ENCODE data around the gene ZNF85. TPM values are rescaled to one million over a fixed set of nuclear protein-coding genes. Genes with fewer than 3 reads are reported as not detected.
A peak's percentile ranks its signal among the peaks of the same experiment; 100 is the strongest.
"Not testable (repeated sequence)": the region's sequence is repeated elsewhere in the genome, so short reads cannot be mapped to it uniquely, and the experiment has no call there.

The ZNF85 gene
- polyA plus RNA-seq (2012; ENCODE audit: low read depth, missing spikeins), result 10.9 TPM

- TF ChIP-seq POLR2AphosphoS5 (IDR thresholded peaks at IDR 0.05; ENCODE audit: low read depth, low read length) (no peak), SPI1 (IDR thresholded peaks at IDR 0.05; ENCODE audit: low read depth, low read length) (peak; percentile 92), TAF1 (IDR thresholded peaks at IDR 0.05; ENCODE audit: low read depth, low read length) (peak; percentile 46; the same call in 1 of the 2 replicates)
- FAIRE-seq (peak; percentile 92), DNase-seq (ENCODE audit: insufficient read length, low spot score) (peak; percentile 57)
Measured at GRCh38 chr19:20923077-20923871, at the start of gene ZNF85. ZNF85 (plus strand) TSS chr19:20923251; CDS start chr19:20923401, 150 bp downstream.

- FAIRE-seq (no peak), DNase-seq (ENCODE audit: insufficient read length, low spot score) (no peak)
- no peak for TF ChIP-seq SPI1 (IDR thresholded peaks at IDR 0.05; ENCODE audit: low read depth, low read length)
- TF ChIP-seq TAF1 (IDR thresholded peaks at IDR 0.05; ENCODE audit: low read depth, low read length), result no peak
- no peak for TF ChIP-seq POLR2A (IDR thresholded peaks at IDR 0.05; ENCODE audit: low read depth, low read length)
- TF ChIP-seq PAX5 (IDR thresholded peaks at IDR 0.05; ENCODE audit: insufficient read depth, low read length, severe bottlenecking), result no peak
- no peak for TF ChIP-seq POLR2AphosphoS5 (IDR thresholded peaks at IDR 0.05; ENCODE audit: low read depth, low read length)
- TF ChIP-seq POU2F2 (IDR thresholded peaks at IDR 0.05; ENCODE audit: low read depth, low read length), result no peak
Measured at GRCh38 chr19:20879501-20879900, 43.5 kb upstream of the ZNF85 start.

- no peak for DNase-seq (ENCODE audit: insufficient read length, low spot score)
- FAIRE-seq, result no peak
- TF ChIP-seq TAF1 (IDR thresholded peaks at IDR 0.05; ENCODE audit: low read depth, low read length) (no peak), POU2F2 (IDR thresholded peaks at IDR 0.05; ENCODE audit: low read depth, low read length) (no peak), POLR2A (IDR thresholded peaks at IDR 0.05; ENCODE audit: low read depth, low read length) (no peak), SPI1 (IDR thresholded peaks at IDR 0.05; ENCODE audit: low read depth, low read length) (no peak), PAX5 (IDR thresholded peaks at IDR 0.05; ENCODE audit: insufficient read depth, low read length, severe bottlenecking) (no peak), POLR2AphosphoS5 (IDR thresholded peaks at IDR 0.05; ENCODE audit: low read depth, low read length) (no peak)
Measured at GRCh38 chr19:20912973-20913372, 10.1 kb upstream of the ZNF85 start.

GRCh38 chr19:20925481-20925880 lies 2.4 kb downstream of the ZNF85 start:
- FAIRE-seq, result no peak
- TF ChIP-seq TAF1 (IDR thresholded peaks at IDR 0.05; ENCODE audit: low read depth, low read length) (no peak), POLR2AphosphoS5 (IDR thresholded peaks at IDR 0.05; ENCODE audit: low read depth, low read length) (no peak), POU2F2 (IDR thresholded peaks at IDR 0.05; ENCODE audit: low read depth, low read length) (no peak), POLR2A (IDR thresholded peaks at IDR 0.05; ENCODE audit: low read depth, low read length) (no peak), SPI1 (IDR thresholded peaks at IDR 0.05; ENCODE audit: low read depth, low read length) (no peak), PAX5 (IDR thresholded peaks at IDR 0.05; ENCODE audit: insufficient read depth, low read length, severe bottlenecking) (no peak)
- no peak for DNase-seq (ENCODE audit: insufficient read length, low spot score)

- no peak for FAIRE-seq
- DNase-seq (ENCODE audit: insufficient read length, low spot score), result no peak
- TF ChIP-seq TAF1 (IDR thresholded peaks at IDR 0.05; ENCODE audit: low read depth, low read length), result no peak
- TF ChIP-seq PAX5 (IDR thresholded peaks at IDR 0.05; ENCODE audit: insufficient read depth, low read length, severe bottlenecking), result no peak
- TF ChIP-seq POLR2A (IDR thresholded peaks at IDR 0.05; ENCODE audit: low read depth, low read length), result no peak
Measured at GRCh38 chr19:20926796-20927195, 3.7 kb downstream of the ZNF85 start.

GRCh38 chr19:20928371-20928770 lies 5.3 kb downstream of the ZNF85 start:
- no peak for FAIRE-seq
- no peak for TF ChIP-seq POLR2A (IDR thresholded peaks at IDR 0.05; ENCODE audit: low read depth, low read length)
- TF ChIP-seq POU2F2 (IDR thresholded peaks at IDR 0.05; ENCODE audit: low read depth, low read length), result no peak
- TF ChIP-seq PAX5 (IDR thresholded peaks at IDR 0.05; ENCODE audit: insufficient read depth, low read length, severe bottlenecking), result no peak
- no peak for TF ChIP-seq SPI1 (IDR thresholded peaks at IDR 0.05; ENCODE audit: low read depth, low read length)
- TF ChIP-seq POLR2AphosphoS5 (IDR thresholded peaks at IDR 0.05; ENCODE audit: low read depth, low read length), result no peak
- TF ChIP-seq TAF1 (IDR thresholded peaks at IDR 0.05; ENCODE audit: low read depth, low read length), result no peak
- no peak for DNase-seq (ENCODE audit: insufficient read length, low spot score)

- not testable (repeated sequence) for DNase-seq (ENCODE audit: insufficient read length, low spot score); FAIRE-seq
Measured at GRCh38 chr19:20936322-20936947, 13.4 kb downstream of the ZNF85 start.

- not testable (repeated sequence) for DNase-seq (ENCODE audit: insufficient read length, low spot score); FAIRE-seq
Measured at GRCh38 chr19:20952561-20953095, 29.6 kb downstream of the ZNF85 start.

GRCh38 chr19:20964798-20965197 lies 41.7 kb downstream of the ZNF85 start:
- FAIRE-seq (no peak), DNase-seq (ENCODE audit: insufficient read length, low spot score) (no peak)
- TF ChIP-seq SPI1 (IDR thresholded peaks at IDR 0.05; ENCODE audit: low read depth, low read length), result no peak
- no peak for TF ChIP-seq POLR2A (IDR thresholded peaks at IDR 0.05; ENCODE audit: low read depth, low read length)
- no peak for TF ChIP-seq POU2F2 (IDR thresholded peaks at IDR 0.05; ENCODE audit: low read depth, low read length)
- TF ChIP-seq PAX5 (IDR thresholded peaks at IDR 0.05; ENCODE audit: insufficient read depth, low read length, severe bottlenecking), result no peak
- no peak for TF ChIP-seq POLR2AphosphoS5 (IDR thresholded peaks at IDR 0.05; ENCODE audit: low read depth, low read length)
- no peak for TF ChIP-seq TAF1 (IDR thresholded peaks at IDR 0.05; ENCODE audit: low read depth, low read length)

GRCh38 chr19:20968092-20968491 lies 45.0 kb downstream of the ZNF85 start:
- TF ChIP-seq TAF1 (IDR thresholded peaks at IDR 0.05; ENCODE audit: low read depth, low read length) (no peak), POU2F2 (IDR thresholded peaks at IDR 0.05; ENCODE audit: low read depth, low read length) (no peak), POLR2AphosphoS5 (IDR thresholded peaks at IDR 0.05; ENCODE audit: low read depth, low read length) (no peak)
- no peak for FAIRE-seq
- no peak for DNase-seq (ENCODE audit: insufficient read length, low spot score)
